GM12878 (cell line): ENCODE data around the gene PHLDB1.

ENCODE experiments used
- EP300 ChIP-seq, 2 experiments: fragments of 150-350 bp in 1 of 2; IDR thresholded peaks; 2 replicates each; pipeline ENCODE4 v1.6.1; 2011 to 2012; ENCODE audit warnings: low read depth in 2 of 2, low read length in 2 of 2, borderline replicate concordance in 1 of 2, improper control_type of control experiment in 1 of 2, inconsistent platforms in 1 of 2; ENCODE audit not compliant: control insufficient read depth in 1 of 2
- HDAC2 ChIP-seq: fragments of 200-600 bp; sonication (generic); IDR thresholded peaks from 2 replicates; pipeline ENCODE4 v1.6.1; 2017
- RAD51 ChIP-seq: fragments of 450-650 bp; IDR thresholded peaks from 2 replicates; pipeline ENCODE4 v1.6.1; 2016; ENCODE audit warnings: moderate library complexity, mild to moderate bottlenecking, inconsistent platforms
- RCOR1 ChIP-seq: conservative IDR thresholded peaks from 2 replicates; pipeline ENCODE4 v1.6.1; 2012; ENCODE audit warnings: low read depth, low read length, improper control_type of control experiment
- TCF12 ChIP-seq: IDR thresholded peaks from 2 replicates; pipeline ENCODE4 v1.6.1; 2011; ENCODE audit warnings: low read depth, mild to moderate bottlenecking, low read length
- ZZZ3 ChIP-seq: IDR thresholded peaks from 2 replicates; pipeline ENCODE4 v1.6.1; 2011; ENCODE audit warnings: low read depth; ENCODE audit not compliant: control insufficient read depth, insufficient read length
- TF ChIP-seq, protein P1 (sequence below): fragments of 450-650 bp; IDR thresholded peaks from 2 replicates; pipeline ENCODE4 v1.6.1; 2017; ENCODE audit warnings: mild to moderate bottlenecking
- TF ChIP-seq, protein P2 (sequence below): IDR thresholded peaks from 2 replicates; pipeline ENCODE4 v1.6.1; 2012; ENCODE audit warnings: low read depth, low read length, improper control_type of control experiment
- TF ChIP-seq, protein P3 (sequence below): fragments of 450-650 bp; IDR thresholded peaks from 2 replicates; pipeline ENCODE4 v1.6.1; 2016; ENCODE audit warnings: mild to moderate bottlenecking, moderate library complexity, borderline replicate concordance

DNA sequence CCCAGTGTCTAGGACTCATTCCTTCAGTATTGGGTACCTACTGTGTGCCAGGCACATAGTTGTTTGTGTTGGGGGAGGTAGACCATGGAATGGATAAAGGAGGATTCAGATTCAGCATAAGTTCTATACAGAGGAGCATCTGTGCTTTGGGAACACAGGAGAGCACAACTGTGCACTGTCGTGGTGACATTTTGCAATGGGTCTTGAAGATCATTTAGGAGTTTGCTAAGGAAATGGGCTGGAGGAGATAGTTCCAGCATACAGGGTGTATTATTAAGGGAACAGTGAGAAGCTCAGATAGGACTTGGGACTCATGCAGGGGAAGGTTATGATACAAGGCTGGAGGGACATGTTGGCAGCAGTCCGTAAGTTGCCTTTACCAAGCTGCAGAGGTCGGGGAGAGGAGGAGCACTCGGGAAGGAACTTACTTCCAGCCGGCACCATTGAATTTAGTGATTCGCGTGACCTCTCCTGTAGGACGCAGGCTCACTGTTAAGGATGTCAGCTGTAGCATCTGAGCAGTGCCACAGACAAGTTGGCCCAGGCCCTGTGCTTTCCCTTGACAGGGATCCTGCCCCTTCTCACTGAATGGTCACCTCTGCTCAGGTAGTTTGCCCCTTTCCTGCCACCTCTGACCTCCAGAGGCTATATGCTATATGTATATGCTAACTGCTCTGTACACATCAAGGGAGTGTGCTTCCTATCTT lies 46.4 kb downstream of the PHLDB1 start:
- TF ChIP-seq, protein P1, sequence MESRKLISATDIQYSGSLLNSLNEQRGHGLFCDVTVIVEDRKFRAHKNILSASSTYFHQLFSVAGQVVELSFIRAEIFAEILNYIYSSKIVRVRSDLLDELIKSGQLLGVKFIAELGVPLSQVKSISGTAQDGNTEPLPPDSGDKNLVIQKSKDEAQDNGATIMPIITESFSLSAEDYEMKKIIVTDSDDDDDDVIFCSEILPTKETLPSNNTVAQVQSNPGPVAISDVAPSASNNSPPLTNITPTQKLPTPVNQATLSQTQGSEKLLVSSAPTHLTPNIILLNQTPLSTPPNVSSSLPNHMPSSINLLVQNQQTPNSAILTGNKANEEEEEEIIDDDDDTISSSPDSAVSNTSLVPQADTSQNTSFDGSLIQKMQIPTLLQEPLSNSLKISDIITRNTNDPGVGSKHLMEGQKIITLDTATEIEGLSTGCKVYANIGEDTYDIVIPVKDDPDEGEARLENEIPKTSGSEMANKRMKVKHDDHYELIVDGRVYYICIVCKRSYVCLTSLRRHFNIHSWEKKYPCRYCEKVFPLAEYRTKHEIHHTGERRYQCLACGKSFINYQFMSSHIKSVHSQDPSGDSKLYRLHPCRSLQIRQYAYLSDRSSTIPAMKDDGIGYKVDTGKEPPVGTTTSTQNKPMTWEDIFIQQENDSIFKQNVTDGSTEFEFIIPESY: no peak
- no peak for TF ChIP-seq HDAC2
- no peak for TF ChIP-seq EP300 (IDR thresholded peaks at IDR 0.05; ENCODE audit: borderline replicate concordance in 1 of 2, control insufficient read depth in 1 of 2, low read depth in 2 of 2, low read length in 2 of 2)
- TF ChIP-seq RCOR1: no peak
- no peak for TF ChIP-seq RAD51
- TF ChIP-seq TCF12: no peak
- no peak for TF ChIP-seq ZZZ3
- TF ChIP-seq, protein P2, sequence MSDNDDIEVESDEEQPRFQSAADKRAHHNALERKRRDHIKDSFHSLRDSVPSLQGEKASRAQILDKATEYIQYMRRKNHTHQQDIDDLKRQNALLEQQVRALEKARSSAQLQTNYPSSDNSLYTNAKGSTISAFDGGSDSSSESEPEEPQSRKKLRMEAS: no peak
- TF ChIP-seq, protein P3, sequence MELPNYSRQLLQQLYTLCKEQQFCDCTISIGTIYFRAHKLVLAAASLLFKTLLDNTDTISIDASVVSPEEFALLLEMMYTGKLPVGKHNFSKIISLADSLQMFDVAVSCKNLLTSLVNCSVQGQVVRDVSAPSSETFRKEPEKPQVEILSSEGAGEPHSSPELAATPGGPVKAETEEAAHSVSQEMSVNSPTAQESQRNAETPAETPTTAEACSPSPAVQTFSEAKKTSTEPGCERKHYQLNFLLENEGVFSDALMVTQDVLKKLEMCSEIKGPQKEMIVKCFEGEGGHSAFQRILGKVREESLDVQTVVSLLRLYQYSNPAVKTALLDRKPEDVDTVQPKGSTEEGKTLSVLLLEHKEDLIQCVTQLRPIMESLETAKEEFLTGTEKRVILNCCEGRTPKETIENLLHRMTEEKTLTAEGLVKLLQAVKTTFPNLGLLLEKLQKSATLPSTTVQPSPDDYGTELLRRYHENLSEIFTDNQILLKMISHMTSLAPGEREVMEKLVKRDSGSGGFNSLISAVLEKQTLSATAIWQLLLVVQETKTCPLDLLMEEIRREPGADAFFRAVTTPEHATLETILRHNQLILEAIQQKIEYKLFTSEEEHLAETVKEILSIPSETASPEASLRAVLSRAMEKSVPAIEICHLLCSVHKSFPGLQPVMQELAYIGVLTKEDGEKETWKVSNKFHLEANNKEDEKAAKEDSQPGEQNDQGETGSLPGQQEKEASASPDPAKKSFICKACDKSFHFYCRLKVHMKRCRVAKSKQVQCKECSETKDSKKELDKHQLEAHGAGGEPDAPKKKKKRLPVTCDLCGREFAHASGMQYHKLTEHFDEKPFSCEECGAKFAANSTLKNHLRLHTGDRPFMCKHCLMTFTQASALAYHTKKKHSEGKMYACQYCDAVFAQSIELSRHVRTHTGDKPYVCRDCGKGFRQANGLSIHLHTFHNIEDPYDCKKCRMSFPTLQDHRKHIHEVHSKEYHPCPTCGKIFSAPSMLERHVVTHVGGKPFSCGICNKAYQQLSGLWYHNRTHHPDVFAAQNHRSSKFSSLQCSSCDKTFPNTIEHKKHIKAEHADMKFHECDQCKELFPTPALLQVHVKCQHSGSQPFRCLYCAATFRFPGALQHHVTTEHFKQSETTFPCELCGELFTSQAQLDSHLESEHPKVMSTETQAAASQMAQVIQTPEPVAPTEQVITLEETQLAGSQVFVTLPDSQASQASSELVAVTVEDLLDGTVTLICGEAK: no peak
